ENCODE data around the gene GJA4.

- TF ChIP-seq POLR2A (IDR thresholded peaks at IDR 0.05): no peak
- TF ChIP-seq, protein P1, sequence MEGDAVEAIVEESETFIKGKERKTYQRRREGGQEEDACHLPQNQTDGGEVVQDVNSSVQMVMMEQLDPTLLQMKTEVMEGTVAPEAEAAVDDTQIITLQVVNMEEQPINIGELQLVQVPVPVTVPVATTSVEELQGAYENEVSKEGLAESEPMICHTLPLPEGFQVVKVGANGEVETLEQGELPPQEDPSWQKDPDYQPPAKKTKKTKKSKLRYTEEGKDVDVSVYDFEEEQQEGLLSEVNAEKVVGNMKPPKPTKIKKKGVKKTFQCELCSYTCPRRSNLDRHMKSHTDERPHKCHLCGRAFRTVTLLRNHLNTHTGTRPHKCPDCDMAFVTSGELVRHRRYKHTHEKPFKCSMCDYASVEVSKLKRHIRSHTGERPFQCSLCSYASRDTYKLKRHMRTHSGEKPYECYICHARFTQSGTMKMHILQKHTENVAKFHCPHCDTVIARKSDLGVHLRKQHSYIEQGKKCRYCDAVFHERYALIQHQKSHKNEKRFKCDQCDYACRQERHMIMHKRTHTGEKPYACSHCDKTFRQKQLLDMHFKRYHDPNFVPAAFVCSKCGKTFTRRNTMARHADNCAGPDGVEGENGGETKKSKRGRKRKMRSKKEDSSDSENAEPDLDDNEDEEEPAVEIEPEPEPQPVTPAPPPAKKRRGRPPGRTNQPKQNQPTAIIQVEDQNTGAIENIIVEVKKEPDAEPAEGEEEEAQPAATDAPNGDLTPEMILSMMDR (IDR thresholded peaks at IDR 0.05): no peak
Measured at GRCh38 chr1:34780528-34780927, 12.3 kb upstream of the GJA4 start.
